Gastrocnemius medialis (tissue), 4 donors: Measurements from ENCODE around the gene SMARCA1. TPM values are rescaled to one million over a fixed set of nuclear protein-coding genes. Genes with fewer than 3 reads are reported as not detected.
A peak's percentile ranks its signal among the peaks of the same experiment; 100 is the strongest.

Source experiments
- ATAC-seq, 2 donors: fragments of 150-250 bp; one replicate each; pipeline ENCODE4 v1.9.1; 2016
- DNase-seq, 2 donors: peaks; one replicate each; pipeline ENCODE4 v3.0.0-alpha.2; 2019
- H3K27ac ChIP-seq, 4 donors: fragments of 200-600 bp; sonication (generic); 1 replicate in 1 of 4; 2 replicates in 3 of 4; pipeline ENCODE4 v1.5.1; 2016 to 2018; ENCODE audit warnings: mild to moderate bottlenecking in 2 of 4, moderate library complexity in 1 of 4
- H3K27me3 ChIP-seq, 3 donors: fragments of 200-600 bp; sonication (generic) in 2 of 3; 1 replicate in 1 of 3; 2 replicates in 2 of 3; pipeline versions ENCODE4 v1.5.1 to v1.6.0; 2016 to 2019; ENCODE audit warnings: mild to moderate bottlenecking in 1 of 3, moderate library complexity in 1 of 3
- H3K36me3 ChIP-seq, 2 donors: fragments of 200-600 bp; sonication (generic) in 1 of 2; one replicate each; pipeline ENCODE4 v1.5.1; 2017 to 2018
- H3K4me1 ChIP-seq, 2 donors: fragments of 200-600 bp; sonication (generic) in 1 of 2; one replicate each; pipeline ENCODE4 v1.5.1; 2016 to 2017; ENCODE audit warnings: mild to moderate bottlenecking in 2 of 2
- H3K4me3 ChIP-seq, 4 donors: fragments of 200-600 bp; sonication (generic) in 3 of 4; 1 replicate in 1 of 4; 2 replicates in 3 of 4; pipeline ENCODE4 v1.5.1; 2016 to 2019; ENCODE audit warnings: mild to moderate bottlenecking in 2 of 4
- H3K9me3 ChIP-seq, 3 donors: fragments of 200-600 bp; sonication (generic) in 2 of 3; 1 replicate in 1 of 3; 2 replicates in 2 of 3; pipeline ENCODE4 v1.5.1; 2016 to 2019
- POLR2A ChIP-seq, 2 donors: fragments of 450-650 bp; IDR thresholded peaks; one replicate each; pipeline ENCODE4 v1.6.1; 2017; ENCODE audit warnings: antibody characterized with exemption in 2 of 2, mild to moderate bottlenecking in 2 of 2, moderate library complexity in 2 of 2
- in situ Hi-C, 4 donors: fragments of 200-750 bp; cut with MboI; loops; one replicate each; pipeline versions ENCODE4 v1.15.0 to v1.8.0; 2017; ENCODE audit warnings: low sequenced_read_pairs in 4 of 4
- intact Hi-C: fragments of 100-400 bp; cut with DNase I; formaldehyde crosslinking; loops from one replicate; pipeline ENCODE4 v1.15.1; 2023; ENCODE audit warnings: low total_unique reads
- total RNA-seq, 4 donors: library from RNA; depleted of rRNA; stranded (reverse); fragments of >200 nt; gene quantifications; one replicate each; pipeline versions ENCODE4 v1.1.0 to v1.2.3, GENCODE V29; 2016
- TF ChIP-seq, protein P1 (sequence below), 5 experiments: fragments of 450-650 bp in 3 of 5; fragments of 200-600 bp in 2 of 5; sonication (generic) in 2 of 5; IDR thresholded peaks in 4 of 5; conservative IDR thresholded peaks in 1 of 5; 1 replicate in 4 of 5; 2 replicates in 1 of 5; pipeline ENCODE4 v1.5.1; 2016 to 2019; ENCODE audit warnings: antibody characterized with exemption in 5 of 5, mild to moderate bottlenecking in 3 of 5, moderate library complexity in 3 of 5

Gene SMARCA1
- total RNA-seq, 4 donors from 2014 or later = 11.6 to 16.7 (median 15.9) TPM

DNA sequence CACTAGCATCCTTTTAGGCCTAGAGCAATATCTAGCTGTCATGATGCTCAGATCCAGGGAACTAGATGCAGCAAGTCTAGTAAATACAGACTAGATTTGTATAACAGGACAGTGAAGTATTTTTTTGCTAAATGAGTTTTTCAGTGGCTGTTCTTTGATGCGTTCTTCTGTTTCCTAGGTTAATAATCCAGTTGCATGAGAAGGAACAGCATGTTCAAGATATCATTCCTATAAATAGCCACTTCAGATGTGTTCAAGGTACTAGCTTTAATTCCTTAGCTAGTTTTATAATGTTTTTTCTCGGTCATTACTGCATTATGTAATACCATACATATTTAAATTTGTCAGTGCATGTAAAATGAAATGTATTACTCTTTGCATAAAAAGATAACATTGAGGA, 21.5 kb upstream of the SMARCA1 start:
- ATAC-seq (peak; percentile 58 to 59), DNase-seq (no peak)
- Histone ChIP-seq H3K4me3 (peak overlapping the region in 1 of 4 donors; percentile 21), H3K36me3 (peaks cover 0 to 3% of the 10 kb centered on the region in 2 donors), H3K9me3 (no peaks in the 10 kb centered on the region), H3K4me1 (peaks cover 6 to 21% of the 10 kb centered on the region in 2 donors), H3K27ac (peak overlapping the region; percentile 41 to 91 (median 60)), H3K27me3 (no peaks in the 10 kb centered on the region)
- intact Hi-C loops = no loop called here
- no peak for TF ChIP-seq POLR2A (IDR thresholded peaks at IDR 0.05)
- TF ChIP-seq, protein P1, sequence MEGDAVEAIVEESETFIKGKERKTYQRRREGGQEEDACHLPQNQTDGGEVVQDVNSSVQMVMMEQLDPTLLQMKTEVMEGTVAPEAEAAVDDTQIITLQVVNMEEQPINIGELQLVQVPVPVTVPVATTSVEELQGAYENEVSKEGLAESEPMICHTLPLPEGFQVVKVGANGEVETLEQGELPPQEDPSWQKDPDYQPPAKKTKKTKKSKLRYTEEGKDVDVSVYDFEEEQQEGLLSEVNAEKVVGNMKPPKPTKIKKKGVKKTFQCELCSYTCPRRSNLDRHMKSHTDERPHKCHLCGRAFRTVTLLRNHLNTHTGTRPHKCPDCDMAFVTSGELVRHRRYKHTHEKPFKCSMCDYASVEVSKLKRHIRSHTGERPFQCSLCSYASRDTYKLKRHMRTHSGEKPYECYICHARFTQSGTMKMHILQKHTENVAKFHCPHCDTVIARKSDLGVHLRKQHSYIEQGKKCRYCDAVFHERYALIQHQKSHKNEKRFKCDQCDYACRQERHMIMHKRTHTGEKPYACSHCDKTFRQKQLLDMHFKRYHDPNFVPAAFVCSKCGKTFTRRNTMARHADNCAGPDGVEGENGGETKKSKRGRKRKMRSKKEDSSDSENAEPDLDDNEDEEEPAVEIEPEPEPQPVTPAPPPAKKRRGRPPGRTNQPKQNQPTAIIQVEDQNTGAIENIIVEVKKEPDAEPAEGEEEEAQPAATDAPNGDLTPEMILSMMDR (IDR thresholded peaks at IDR 0.05 in 4 of 5, conservative IDR thresholded peaks at IDR 0.05 in 1 of 5) = no peak
- in situ Hi-C loops = no loop called here

DNA sequence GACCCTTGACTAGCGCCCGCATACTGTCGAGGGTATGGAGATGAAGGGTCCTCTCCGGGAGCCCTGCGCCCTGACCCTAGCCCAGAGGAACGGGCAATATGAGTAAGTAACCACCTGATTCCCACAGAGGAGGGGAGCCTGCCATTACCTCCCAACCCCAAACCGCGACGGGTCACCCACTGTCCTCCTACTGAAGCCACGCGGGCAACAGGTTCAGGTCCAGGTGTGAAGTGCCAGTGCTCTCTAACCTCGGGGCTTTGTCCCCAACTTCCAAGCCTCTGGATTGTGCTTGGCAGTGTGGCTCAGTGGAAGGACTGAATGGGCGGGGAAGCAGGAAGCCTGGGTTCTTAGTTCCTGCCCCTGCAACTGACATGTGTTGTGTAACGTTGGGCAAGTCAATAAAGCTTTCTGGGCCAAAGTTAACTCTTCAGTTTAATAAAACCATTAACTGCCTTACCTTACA, 17.5 kb upstream of the SMARCA1 start:
- peak overlapping the region; percentile 68 to 87 (median 75) for H3K4me3 ChIP-seq
- H3K9me3 ChIP-seq = no peaks in the 10 kb centered on the region
- intact Hi-C loops = loop anchor here (2.0 kb wide), 1 partner anchor 18 kb away; the partner anchor contains the start of gene SMARCA1
- ATAC-seq (peak; percentile 67 to 70), DNase-seq (peak; percentile 16 to 35)
- H3K36me3 ChIP-seq = no peaks in the 10 kb centered on the region
- H3K27me3 ChIP-seq = no peaks in the 10 kb centered on the region
- H3K27ac ChIP-seq = peak overlapping the region; percentile 89 to 93 (median 91)
- peaks cover 6 to 21% of the 10 kb centered on the region in 2 donors for H3K4me1 ChIP-seq
- in situ Hi-C loops = no loop called here
- peak in 1 of 2 donors; percentile 12 for TF ChIP-seq POLR2A (IDR thresholded peaks at IDR 0.05)
- TF ChIP-seq, protein P1 (IDR thresholded peaks at IDR 0.05 in 4 of 5, conservative IDR thresholded peaks at IDR 0.05 in 1 of 5) = no peak

DNA sequence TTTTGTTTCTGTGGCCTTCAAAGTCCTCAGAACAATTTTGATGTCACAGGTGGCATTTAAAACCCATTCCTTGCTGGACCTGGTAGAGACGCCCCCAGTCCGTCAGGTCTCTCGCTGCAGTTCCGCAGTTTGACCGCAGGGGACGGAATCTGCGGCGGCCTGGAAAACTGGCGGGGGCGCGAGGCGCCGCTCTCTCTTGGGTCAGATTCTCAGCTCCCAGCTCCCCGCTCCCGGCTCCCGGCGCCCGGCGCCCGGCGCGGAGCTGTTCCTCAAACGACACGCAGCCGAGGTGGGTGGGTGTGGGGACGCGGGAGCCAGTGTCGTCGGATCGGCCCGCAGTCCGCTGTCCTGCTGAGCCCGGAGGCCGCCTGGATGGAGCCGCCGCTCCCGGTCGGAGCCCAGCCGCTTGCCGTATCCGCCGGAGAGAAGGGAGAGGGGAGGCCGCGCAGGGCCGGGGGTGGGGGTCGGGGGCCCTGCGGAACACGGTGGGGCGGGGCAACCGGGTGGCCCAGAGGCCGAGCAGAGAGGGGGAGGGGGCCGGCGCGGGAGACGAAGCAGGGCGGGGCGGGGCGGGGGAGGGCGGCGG, 16.9 kb upstream of the SMARCA1 start, which contains the start of gene OCRL:
TSS of gene OCRL (plus strand) at position 192 of the 586 bp plus-strand sequence. CDS start at position 373, 181 bp downstream.
- Histone ChIP-seq H3K27me3 (no peaks in the 10 kb centered on the region), H3K4me1 (peaks cover 3 to 17% of the 10 kb centered on the region in 2 donors), H3K9me3 (no peaks in the 10 kb centered on the region), H3K4me3 (peak within 1 kb of the TSS; percentile 68 to 87 (median 75)), H3K36me3 (no peaks in the 10 kb centered on the region), H3K27ac (peak within 1 kb of the TSS; percentile 89 to 93 (median 91))
- intact Hi-C loops = loop anchor here (2.0 kb wide), 1 partner anchor 17 kb away; the partner anchor contains the start of gene SMARCA1
- ATAC-seq (peak; percentile 87 to 88), DNase-seq (peak; percentile 31 to 57)
- in situ Hi-C loops = no loop called here
- TF ChIP-seq, protein P1 (IDR thresholded peaks at IDR 0.05 in 4 of 5, conservative IDR thresholded peaks at IDR 0.05 in 1 of 5) = peak; percentile 69 to 82 (median 81)
- TF ChIP-seq POLR2A (IDR thresholded peaks at IDR 0.05) = peak; percentile 38 to 45

GRCh38 chrX:129534816-129535578, 11.7 kb upstream of the SMARCA1 start:
- no peaks in the 10 kb centered on the region for H3K9me3 ChIP-seq
- no peak overlapping the region for H3K4me3 ChIP-seq
- intact Hi-C loops (no loop called here), in situ Hi-C loops (no loop called here)
- ATAC-seq = no peak
- H3K27ac ChIP-seq = no peak overlapping the region
- TF ChIP-seq, protein P1 (IDR thresholded peaks at IDR 0.05 in 4 of 5, conservative IDR thresholded peaks at IDR 0.05 in 1 of 5) = no peak
- no peak for TF ChIP-seq POLR2A (IDR thresholded peaks at IDR 0.05)
- no peaks in the 10 kb centered on the region for H3K36me3 ChIP-seq
- H3K4me1 ChIP-seq = no peaks in the 10 kb centered on the region
- DNase-seq = no peak
- H3K27me3 ChIP-seq = no peaks in the 10 kb centered on the region
